K562 (cell line): ENCODE results near the gene RASSF6. TPM values are rescaled to one million over a fixed set of nuclear protein-coding genes. Genes with fewer than 3 reads are reported as not detected.

Source experiments
- ATAC-seq: fragments of 200-7000 bp; cut with Tn5 transposase; 3 replicates; pipeline ENCODE4 v1.9.1; 2020; ENCODE audit warnings: moderate library complexity
- BruUV-seq: library from RNA; stranded (reverse); fragments of 400-500 nt; replicated peaks from 2 replicates; lab custom pipeline; 2021; lab: Mats Ljungman, UMichigan
- CTCF ChIA-PET: fragments of 300-600 bp; formaldehyde crosslinking; extraction: SDS; loops from one replicate; lab custom pipeline; 2021; ENCODE audit warnings: low intra/inter-chr PET ratio; lab: Yijun Ruan, JAX
- POLR2A ChIA-PET: fragments of 300-600, 350-650 bp; sonication (Branson Sonifier 250); formaldehyde crosslinking; extraction: SDS; loops from one replicate; lab custom pipeline; 2021; ENCODE audit warnings: antibody characterized with exemption, inconsistent platforms; lab: Yijun Ruan, JAX
- DNase-seq, 4 experiments: peaks; one replicate each; pipeline versions ENCODE4 v3.0.0 to v3.0.0-alpha.2; 2011 to 2018; ENCODE audit warnings: low spot score in 3 of 4, mixed read lengths in 3 of 4; ENCODE audit errors: extremely low read depth in 1 of 4
- FAIRE-seq: peaks from 2 replicates; lab custom pipeline; 2011; peaks lifted over from hg19 to GRCh38; lab: Jason Lieb, UNC
- H2AFZ ChIP-seq: 2 replicates; pipeline ENCODE4 v1.6.0; 2011; ENCODE audit warnings: low read depth, low read length, control low read depth, inconsistent platforms
- H3K27ac ChIP-seq: fragments of 200-600 bp; 3 replicates; pipeline ENCODE4 v1.8.0; 2011; ENCODE audit warnings: low read depth, mild to moderate bottlenecking, control low read depth, inconsistent platforms, low read length, moderate library complexity, mixed read lengths; ENCODE audit errors: extremely low read depth
- H3K27me3 ChIP-seq, 2 experiments: fragments of 300-600 bp in 1 of 2; 2 replicates in 1 of 2; 3 replicates in 1 of 2; pipeline versions ENCODE4 v1.6.0 to v1.8.0; 2011; ENCODE audit warnings: inconsistent platforms in 2 of 2, low read length in 2 of 2, mild to moderate bottlenecking in 1 of 2, mixed read lengths in 1 of 2, moderate library complexity in 1 of 2; ENCODE audit not compliant: control insufficient read depth in 2 of 2, insufficient read depth in 2 of 2
- H3K36me3 ChIP-seq: fragments of 300-600 bp; 3 replicates; pipeline ENCODE4 v1.8.0; 2011; ENCODE audit warnings: mild to moderate bottlenecking, low read length, inconsistent platforms; ENCODE audit not compliant: control insufficient read depth, insufficient read depth
- H3K4me1 ChIP-seq, 2 experiments: fragments of 200-600 bp in 1 of 2; replicated peaks in 1 of 2; 2 replicates in 1 of 2; 3 replicates in 1 of 2; pipeline versions ENCODE4 v1.5.1 to v1.8.0; 2011; ENCODE audit warnings: inconsistent platforms in 2 of 2, low read length in 2 of 2, mild to moderate bottlenecking in 1 of 2, mixed read lengths in 1 of 2, moderate library complexity in 1 of 2; ENCODE audit not compliant: control insufficient read depth in 2 of 2, insufficient read depth in 2 of 2
- H3K4me2 ChIP-seq: 2 replicates; pipeline ENCODE4 v1.6.1; 2011; ENCODE audit warnings: low read length, control low read depth, inconsistent platforms, mixed read lengths; ENCODE audit not compliant: insufficient read depth
- H3K4me3 ChIP-seq: fragments of 200-600 bp; sonication (generic), shearing (Covaris generic); 2 replicates; pipeline ENCODE4 v1.5.1; 2016; ENCODE audit warnings: control low read depth, inconsistent platforms
- H3K79me2 ChIP-seq: fragments of 200-600 bp; 3 replicates; pipeline ENCODE4 v1.8.0; 2011; ENCODE audit warnings: low read length, inconsistent platforms; ENCODE audit not compliant: control insufficient read depth, insufficient read depth
- H3K9ac ChIP-seq, 2 experiments: 2 replicates each; pipeline versions ENCODE4 v1.6.0 to v1.6.1; 2011; ENCODE audit warnings: low read depth in 2 of 2, low read length in 2 of 2, control low read depth in 1 of 2, inconsistent platforms in 1 of 2, mild to moderate bottlenecking in 1 of 2, mixed read lengths in 1 of 2; ENCODE audit not compliant: insufficient read depth in 1 of 2
- H3K9me1 ChIP-seq: one replicate; pipeline ENCODE4 v1.6.0; 2011; ENCODE audit warnings: inconsistent platforms, mild to moderate bottlenecking, low read length, moderate library complexity; ENCODE audit not compliant: control insufficient read depth, insufficient read depth
- H3K9me3 ChIP-seq: replicated peaks from 2 replicates; pipeline ENCODE4 v1.5.1; 2011; ENCODE audit warnings: low read depth, low read length, inconsistent platforms; ENCODE audit not compliant: control insufficient read depth, insufficient read depth
- H4K20me1 ChIP-seq: replicated peaks from 2 replicates; pipeline ENCODE4 v1.6.1; 2011; ENCODE audit warnings: low read length, inconsistent platforms, mixed read lengths; ENCODE audit not compliant: control insufficient read depth, insufficient read depth
- ADNP ChIP-seq: fragments of 200-800 bp; sonication (Bioruptor generic); IDR thresholded peaks from 2 replicates; pipeline ENCODE4 v1.6.1; 2016; ENCODE audit warnings: missing genetic modification characterization, missing compliant biosample characterization
- CTCF ChIP-seq, 3 experiments: IDR thresholded peaks in 2 of 3; conservative IDR thresholded peaks in 1 of 3; 2 replicates each; pipeline ENCODE4 v1.5.1; 2011 to 2012; ENCODE audit warnings: low read length in 3 of 3, mild to moderate bottlenecking in 3 of 3, control low read depth in 2 of 3, improper control_type of control experiment in 1 of 3, inconsistent platforms in 1 of 3, low read depth in 1 of 3, mixed read lengths in 1 of 3, moderate library complexity in 1 of 3; ENCODE audit not compliant: insufficient read depth in 2 of 3
- ESRRB ChIP-seq: fragments of 250-450 bp; sonication (Bioruptor Pico); IDR thresholded peaks from 2 replicates; pipeline ENCODE4 v1.5.0; 2020; ENCODE audit warnings: mild to moderate bottlenecking, moderate library complexity, borderline replicate concordance
- MLLT1 ChIP-seq, 2 experiments: fragments of 450-650 bp; IDR thresholded peaks; 2 replicates each; pipeline ENCODE4 v1.6.1; 2016
- PHF8 ChIP-seq: fragments of 200-600 bp; sonication (generic); IDR thresholded peaks from 2 replicates; pipeline ENCODE4 v1.6.1; 2012; ENCODE audit warnings: mixed run types, mild to moderate bottlenecking, inconsistent platforms, low read length, moderate library complexity, borderline replicate concordance
- PRDM10 ChIP-seq: fragments of 450-650 bp; IDR thresholded peaks from 2 replicates; pipeline ENCODE4 v1.6.1; 2018; ENCODE audit not compliant: partially characterized antibody
- STAG1 ChIP-seq: sonication (generic); formaldehyde crosslinking; IDR thresholded peaks from 2 replicates; pipeline ENCODE4 v1.5.0; 2020; ENCODE audit warnings: missing genetic modification reagents, borderline replicate concordance
- ZBTB12 ChIP-seq: fragments of 250-450 bp; sonication (Bioruptor Pico); IDR thresholded peaks from 2 replicates; pipeline ENCODE4 v1.4.0; 2020
- ZNF384 ChIP-seq: IDR thresholded peaks from 2 replicates; pipeline ENCODE4 v1.6.1; 2012; ENCODE audit warnings: low read depth, low read length, improper control_type of control experiment
- ZNF408 ChIP-seq: fragments of 250-450 bp; sonication (Bioruptor Pico); IDR thresholded peaks from 2 replicates; pipeline ENCODE4 v1.4.0; 2020; ENCODE audit warnings: low read depth, mild to moderate bottlenecking, moderate library complexity
- ZNF41 ChIP-seq: fragments of 250-450 bp; sonication (Bioruptor Pico); conservative IDR thresholded peaks from 2 replicates; pipeline ENCODE4 v1.4.0; 2020; ENCODE audit warnings: mild to moderate bottlenecking
- ZNF561 ChIP-seq: fragments of 450-650 bp; formaldehyde crosslinking; conservative IDR thresholded peaks from 2 replicates; pipeline ENCODE4 v1.4.0; 2020; ENCODE audit warnings: mild to moderate bottlenecking, moderate library complexity
- ZNF668 ChIP-seq: fragments of 250-450 bp; sonication (Bioruptor Pico); IDR thresholded peaks from 2 replicates; pipeline ENCODE4 v1.8.0; 2022; ENCODE audit warnings: mild to moderate bottlenecking, inconsistent platforms
- WGBS: fragments of 100-300 bp; shearing (Covaris generic); methylation state at CpG from one replicate; pipeline ENCODE4 v1.1.6; 2016; ENCODE audit warnings: low coverage, mixed read lengths; ENCODE audit not compliant: insufficient coverage; ENCODE audit errors: missing lambda C conversion rate; 5-methylcytosine and 5-hydroxymethylcytosine counted together
- in situ Hi-C: fragments of 300-500 bp; cut with MboI; formaldehyde crosslinking; loops from 4 replicates; pipeline ENCODE4 v1.15.0; 2018; ENCODE audit warnings: inconsistent platforms, mixed read lengths
- intact Hi-C: fragments of 100-400 bp; cut with micrococcal nuclease; formaldehyde crosslinking; loops from 2 replicates; pipeline ENCODE4 v1.14.2; 2022
- polyA plus RNA-seq, 8 experiments: library from polyadenylated mRNA; depleted of rRNA in 4 of 8; stranded (reverse) in 5 of 8; unstranded in 3 of 8; fragments of >200 nt; fragmentation: Nextera tagmentation in 2 of 8; fragmentation: Illumina TruSeq in 1 of 8; extraction: Ambion mirVana in 2 of 8; extraction: Trizol in 1 of 8; gene quantifications; 2 replicates each; pipeline versions ENCODE4 v1.2.1 to v1.2.3, GENCODE V29; 2011 to 2014; ENCODE audit warnings: inconsistent platforms in 1 of 8, missing spikeins in 1 of 8
- total RNA-seq, 7 experiments: library from RNA; depleted of rRNA in 6 of 7; stranded (reverse); fragments of >200 nt in 6 of 7; fragmentation: Illumina TruSeq in 2 of 7; extraction: Trizol in 2 of 7; gene quantifications; 2 replicates each; pipeline versions ENCODE4 v1.2.1 to v1.2.3, GENCODE V29; 2011 to 2021; ENCODE audit warnings: low replicate concordance in 1 of 7

Gene RASSF6
- total and polyA plus RNA-seq, 9 of the 15 experiments (the other 6 are each of a cell fraction or from before 2014, with no cell fraction given): under 0.01 to 0.25 (median 0.06) TPM; not detected in 1

- TF ChIP-seq CTCF (IDR thresholded peaks at IDR 0.05 in 2 of 3, conservative IDR thresholded peaks at IDR 0.05 in 1 of 3; ENCODE audit: insufficient read depth in 2 of 3, low read depth in 1 of 3, low read length in 3 of 3): peak; percentile 43 to 80 (median 68); a peak in 5 of 6 replicates
- TF ChIP-seq ZNF384: peak; percentile 99
Observed at GRCh38 chr4:73653695-73654106, 33.5 kb upstream of the RASSF6 start (continued).

GRCh38 chr4:73650250-73650649, 30.0 kb upstream of the RASSF6 start:
- no peak for DNase-seq
- in situ Hi-C loops (loop anchor here (10.0 kb wide), 1 partner anchor 335 kb away; no protein-coding TSS in a partner anchor), intact Hi-C loops (loop anchor here (5.0 to 10.0 kb wide), 3 partner anchors 58 to 338 kb away; no protein-coding TSS in a partner anchor)
- no peaks in the 10 kb centered on the region for H3K9me3 ChIP-seq
- H3K4me1 ChIP-seq: no peaks in the 10 kb centered on the region
- ChIA-PET CTCF (no interaction called here), POLR2A (no interaction called here)
- ATAC-seq: no peak
- no peak overlapping the region for H3K27ac ChIP-seq
- no peaks in the 10 kb centered on the region for H3K79me2 ChIP-seq
- TF ChIP-seq PHF8 (no peak), ADNP (tag) (no peak), ZBTB12 (no peak), ZNF561 (CRISPR knock-in tag) (no peak), PRDM10 (no peak), ZNF408 (no peak), STAG1 (no peak), ZNF668 (CRISPR knock-in tag) (no peak), ZNF41 (no peak), MLLT1 (IDR thresholded peaks at IDR 0.05) (no peak), ESRRB (CRISPR knock-in tag) (no peak)
- H3K9ac ChIP-seq: no peak overlapping the region
- H4K20me1 ChIP-seq: no peaks in the 10 kb centered on the region
- H3K4me3 ChIP-seq: no peak overlapping the region
- no peak for FAIRE-seq
- H3K27me3 ChIP-seq: no peaks in the 10 kb centered on the region; a peak in 1 of 5 replicates
- H2AFZ ChIP-seq: no peak overlapping the region
- H3K9me1 ChIP-seq: no peaks in the 10 kb centered on the region
- BruUV-seq: no TSS peak
- 15% methylated on average over 3 of the region's 3 CpGs for WGBS
- H3K4me2 ChIP-seq: no peak overlapping the region
- H3K36me3 ChIP-seq: no peaks in the 10 kb centered on the region
